ENCODE results near the gene DNAJC5G.
"Not testable (repeated sequence)": the region's sequence is repeated elsewhere in the genome, so short reads cannot be mapped to it uniquely, and the experiment has no call there.

The DNAJC5G gene

GRCh38 chr2:27255187-27255586, 20.0 kb upstream of the DNAJC5G start:
- no peak for DNase-seq

DNA sequence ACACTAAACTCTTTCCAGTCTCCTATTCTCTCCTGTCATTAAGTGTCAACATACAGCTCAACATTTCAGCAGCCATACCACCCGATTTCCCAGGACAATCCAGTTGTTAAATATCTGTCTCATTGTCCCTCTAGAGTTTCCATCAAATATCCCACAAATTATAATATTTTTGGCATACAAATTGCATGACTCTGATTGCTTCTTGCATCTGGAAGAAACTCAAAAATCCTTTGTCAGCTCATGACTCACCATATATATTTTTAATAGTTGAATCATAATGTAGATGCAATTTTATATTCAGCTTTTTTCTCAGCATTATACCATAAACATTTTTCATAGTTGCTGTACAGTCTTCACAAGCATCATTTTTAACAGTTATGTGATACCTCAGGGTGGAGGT, 19.6 kb upstream of the DNAJC5G start:
- DNase-seq = no peak

DNA sequence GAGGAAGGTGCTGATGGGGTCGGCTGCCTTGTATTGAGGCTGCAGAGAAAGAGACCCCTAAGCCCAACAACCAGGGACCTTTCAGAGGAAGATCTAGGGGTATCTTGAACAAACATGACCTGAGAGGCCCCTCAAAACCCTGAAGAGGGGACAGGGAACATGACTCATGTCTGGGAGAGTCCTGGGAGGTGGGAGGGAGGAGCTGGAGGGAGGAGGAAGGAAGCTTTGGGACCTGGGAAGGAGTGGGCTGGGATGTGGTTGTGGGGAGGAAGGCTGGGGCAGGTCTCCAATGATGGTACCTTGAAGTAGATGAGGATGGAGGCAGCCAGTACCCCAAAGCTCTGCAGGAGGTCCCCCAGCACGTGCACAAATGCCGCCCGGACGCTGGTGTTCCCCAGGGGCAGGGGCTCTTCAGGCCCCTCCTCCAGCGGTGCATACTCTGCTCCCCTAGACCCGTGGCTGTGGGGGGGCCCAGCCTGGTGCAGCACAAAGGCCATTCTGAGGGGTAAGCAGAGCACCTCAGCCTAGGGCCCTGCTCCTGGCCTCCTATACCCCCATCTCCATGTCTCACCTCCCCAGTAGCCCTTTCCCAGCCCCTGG, 18.3 kb upstream of the DNAJC5G start:
- no peak for DNase-seq

DNA sequence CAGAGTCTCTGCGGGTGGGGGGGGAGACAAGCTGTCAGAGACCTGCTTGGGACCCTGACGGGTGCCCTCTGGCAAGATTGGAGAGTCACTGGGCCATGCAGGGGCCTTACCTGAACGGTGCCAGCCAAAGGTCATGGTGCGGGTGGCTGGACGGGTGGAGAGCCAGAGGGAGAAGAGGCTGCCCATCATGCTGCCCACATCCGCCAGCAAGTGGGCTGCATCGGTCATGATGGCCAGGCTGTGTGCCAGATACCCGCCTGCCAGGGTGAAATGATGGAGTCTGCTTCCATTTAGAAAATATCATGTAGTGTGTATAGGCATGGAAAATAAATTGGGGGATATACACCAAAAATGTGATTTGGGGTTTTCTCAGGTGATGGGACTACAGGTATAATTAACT, 17.2 kb upstream of the DNAJC5G start:
- DNase-seq = no peak

DNA sequence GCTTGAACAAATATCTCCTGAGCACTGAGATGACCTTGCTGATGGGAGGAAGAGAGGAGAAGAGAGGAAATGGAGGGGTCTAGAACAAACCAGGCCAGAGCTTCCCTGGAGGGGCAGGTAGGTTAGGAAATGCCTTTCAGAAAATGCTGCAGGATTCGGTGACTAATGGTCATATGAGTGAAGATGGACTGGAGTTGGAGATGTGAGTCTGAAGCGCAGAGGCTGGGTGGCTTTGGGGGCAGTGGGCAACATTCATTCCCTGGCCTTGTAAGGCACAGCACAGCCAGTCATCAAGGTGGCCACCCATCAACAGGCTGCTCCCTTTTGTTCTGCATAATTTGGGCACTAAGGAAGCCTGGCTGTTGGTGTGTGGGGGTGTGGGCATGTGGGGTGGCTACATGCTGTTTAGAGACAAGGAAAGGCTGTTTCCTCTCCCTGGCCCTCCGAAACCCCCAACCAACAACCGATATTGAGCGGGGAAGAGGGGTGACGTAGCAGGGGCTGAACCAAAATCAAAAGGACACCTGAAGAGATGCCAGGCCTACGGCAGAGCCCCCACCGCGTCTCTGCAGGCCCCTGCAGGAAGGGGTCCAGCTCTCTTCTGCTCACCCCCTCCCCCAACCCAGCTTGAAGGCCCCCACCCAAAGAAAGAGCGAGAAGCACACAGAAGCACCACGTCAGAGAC, 13.8 kb upstream of the DNAJC5G start:
- no peak for DNase-seq

GRCh38 chr2:27261926-27262298, 13.3 kb upstream of the DNAJC5G start:
- DNase-seq = no peak

DNA sequence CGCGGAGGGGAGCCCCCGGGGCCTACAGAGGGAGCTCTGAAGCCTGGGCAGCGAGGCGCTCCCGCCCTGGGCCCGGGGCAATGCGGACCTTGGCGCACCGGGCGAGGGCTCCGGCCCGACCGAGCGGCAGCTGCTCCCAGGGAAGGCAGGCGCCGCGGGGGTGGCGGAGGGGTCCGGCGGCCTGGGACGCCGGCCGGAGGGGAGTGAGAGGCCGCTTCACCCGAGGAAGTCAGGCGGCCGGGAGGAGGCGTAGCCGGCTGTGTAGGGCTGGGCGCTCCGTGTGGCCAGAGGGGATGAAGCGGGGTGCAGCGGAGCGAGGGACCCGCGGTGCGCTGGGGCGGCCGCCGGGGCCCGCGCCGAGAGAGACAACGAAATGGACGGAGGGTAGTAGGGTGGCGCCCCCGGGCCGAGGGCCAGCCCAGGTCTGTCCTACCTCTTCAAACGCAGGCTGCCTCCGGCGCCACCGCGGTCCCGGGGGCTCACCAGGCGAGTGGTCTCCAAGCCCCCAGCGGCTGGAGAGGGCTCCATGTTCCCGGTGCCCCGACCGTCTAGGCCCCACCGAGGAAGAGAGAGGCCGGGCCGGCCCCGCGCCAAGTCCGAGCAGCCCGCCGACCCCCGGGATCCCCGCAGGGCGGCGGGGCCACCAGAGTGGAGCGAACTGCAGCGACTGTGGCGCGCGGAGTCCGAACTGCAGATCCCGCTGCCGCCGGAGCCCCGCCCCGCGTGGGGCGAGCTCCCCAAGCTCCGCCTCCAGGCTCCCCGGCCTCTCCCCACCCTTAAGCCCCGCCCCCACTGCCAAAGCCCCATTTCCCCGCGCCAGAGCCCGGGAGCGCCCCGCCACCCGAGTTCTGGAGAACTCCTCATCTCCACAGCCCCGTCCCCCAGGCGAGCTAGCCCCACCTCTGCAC, 12.6 kb upstream of the DNAJC5G start, which contains the start of gene SLC30A3:
Gene SLC30A3, minus strand, starts transcription at position 669 of the 908 bp plus-strand sequence. Its CDS starts 141 bp downstream, at position 528.
- DNase-seq = peak; percentile 44

GRCh38 chr2:27263287-27264252, 11.7 kb upstream of the DNAJC5G start:
- DNase-seq = peak; percentile 10

DNA sequence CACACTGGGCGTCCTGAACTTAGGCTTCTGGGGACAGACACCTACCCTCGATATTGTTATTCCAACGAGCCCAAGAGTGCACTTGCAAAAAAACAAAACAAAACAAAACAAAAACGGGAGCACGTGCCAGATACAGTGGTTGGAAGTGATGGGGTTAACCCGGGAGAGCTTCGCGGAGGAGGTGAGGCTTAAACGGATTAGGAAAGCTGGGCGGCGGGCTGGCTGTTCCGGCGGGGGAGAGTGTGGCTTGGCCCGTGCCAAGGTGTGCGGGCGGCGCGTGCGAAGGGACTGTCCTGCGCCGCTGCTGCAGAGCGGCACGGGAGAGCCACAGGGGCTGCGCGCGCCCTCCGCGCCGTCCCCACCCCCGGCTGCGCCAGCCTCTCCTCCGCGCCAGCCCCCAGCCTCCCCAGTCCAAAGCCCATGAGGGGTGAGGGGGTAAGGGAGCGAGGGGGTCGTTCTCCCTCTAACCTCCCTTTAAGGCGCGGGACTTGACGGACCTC, 10.9 kb upstream of the DNAJC5G start:
- no peak for DNase-seq

DNA sequence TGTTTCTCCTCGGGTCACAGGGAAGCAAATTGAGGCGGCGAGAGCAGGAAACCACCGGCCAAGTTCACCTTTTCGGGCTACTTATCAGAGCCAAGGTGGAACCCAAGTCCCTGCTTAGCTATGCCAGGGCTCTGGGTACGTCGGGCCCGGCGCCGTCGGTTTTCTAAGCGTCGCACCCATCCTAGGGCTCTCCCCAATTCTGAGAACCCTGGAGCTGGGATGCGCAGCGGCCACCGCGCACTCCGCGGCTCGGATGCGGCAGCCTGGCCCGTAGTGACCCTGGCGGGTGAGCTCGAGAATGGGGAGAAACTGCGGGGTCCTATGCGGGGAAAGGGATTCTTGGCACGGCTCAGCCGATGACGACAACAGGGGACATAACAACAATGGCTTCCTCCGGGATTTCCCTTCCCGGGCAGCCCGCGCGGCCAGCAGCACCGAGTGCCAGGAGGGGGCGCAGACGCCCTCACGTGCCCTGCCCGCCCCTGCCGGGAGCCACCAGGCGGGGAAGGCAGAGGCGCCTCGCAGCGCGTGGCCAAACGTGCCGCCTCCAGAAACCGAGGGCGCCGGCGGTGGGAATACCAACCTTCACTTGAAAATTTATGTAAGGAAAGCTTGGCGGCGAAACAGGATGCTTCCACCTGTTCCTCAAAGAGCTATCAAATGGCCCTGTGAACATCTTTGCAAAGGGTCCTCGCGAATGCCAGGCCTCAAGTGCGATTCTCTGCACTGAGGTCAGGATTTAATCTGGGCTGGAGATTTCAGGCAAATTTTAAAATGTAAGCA, 10.3 kb upstream of the DNAJC5G start:
- peak; percentile 37 for DNase-seq

- no peak for DNase-seq
Observed at GRCh38 chr2:27265536-27265870, 9.7 kb upstream of the DNAJC5G start.

DNA sequence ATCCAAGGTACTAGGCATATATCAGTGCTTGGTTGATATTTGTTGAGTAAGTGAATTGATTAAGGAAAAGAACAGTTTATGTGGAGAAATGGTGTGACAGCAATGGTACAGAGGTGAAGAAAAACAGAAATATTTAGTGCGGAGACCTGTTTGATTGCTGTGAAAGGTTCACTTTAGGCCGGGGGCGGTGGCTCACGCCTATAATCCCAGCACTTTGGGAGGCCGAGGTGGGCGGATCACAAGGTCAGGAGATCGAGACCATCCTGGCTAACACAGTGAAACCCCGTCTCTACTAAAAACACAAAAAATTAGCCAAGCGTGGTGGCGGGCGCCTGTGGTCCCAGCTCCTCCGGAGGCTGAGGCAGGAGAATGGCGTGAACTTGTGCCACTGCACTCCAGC, 6.9 kb upstream of the DNAJC5G start:
- not testable (repeated sequence) for DNase-seq

DNA sequence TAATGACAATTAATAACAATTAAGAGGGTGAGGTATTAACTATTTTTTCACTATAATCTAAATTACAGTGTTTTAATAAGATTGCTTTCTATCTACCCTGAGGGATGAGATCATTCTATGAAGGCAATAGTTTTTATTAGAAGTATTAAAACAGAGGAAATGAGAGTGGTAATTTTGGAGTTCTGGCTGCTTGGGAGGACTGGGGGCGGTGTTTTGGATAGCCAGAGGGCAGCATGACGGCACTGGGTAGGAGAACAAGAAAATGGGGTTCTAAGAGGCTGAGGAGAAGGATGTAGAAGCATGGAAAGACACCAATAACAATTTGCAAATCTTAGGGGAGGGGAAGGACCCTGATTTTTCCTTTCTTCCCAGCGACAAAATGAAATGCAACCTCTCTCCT, 5.1 kb upstream of the DNAJC5G start:
- DNase-seq = no peak

- no peak for DNase-seq
Observed at GRCh38 chr2:27270670-27271069, 4.6 kb upstream of the DNAJC5G start.

GRCh38 chr2:27271631-27272340, 3.4 kb upstream of the DNAJC5G start:
- DNase-seq = no peak

- DNase-seq = not testable (repeated sequence)
Observed at GRCh38 chr2:27272537-27273522, 2.4 kb upstream of the DNAJC5G start.

DNA sequence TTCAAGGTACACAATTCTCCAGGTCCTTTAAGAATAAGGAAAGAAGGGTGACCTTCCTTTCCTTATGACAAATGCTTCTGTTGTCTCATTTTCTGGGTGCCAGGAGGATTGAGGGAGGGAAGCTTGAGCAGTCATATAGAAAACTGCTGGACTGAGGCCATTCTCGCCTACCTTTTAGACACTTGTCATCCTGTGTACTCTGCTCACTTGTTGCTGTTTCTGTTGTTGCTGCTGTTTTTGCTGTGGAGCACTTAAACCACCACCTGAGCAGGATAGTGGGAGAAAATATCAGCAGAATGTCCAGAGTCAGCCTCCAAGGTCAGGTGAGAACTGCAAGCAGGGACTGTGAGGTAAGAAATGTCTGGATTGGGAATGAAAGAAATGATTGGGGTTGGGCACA, 2.8 kb downstream of the DNAJC5G start:
- no peak for DNase-seq

DNA sequence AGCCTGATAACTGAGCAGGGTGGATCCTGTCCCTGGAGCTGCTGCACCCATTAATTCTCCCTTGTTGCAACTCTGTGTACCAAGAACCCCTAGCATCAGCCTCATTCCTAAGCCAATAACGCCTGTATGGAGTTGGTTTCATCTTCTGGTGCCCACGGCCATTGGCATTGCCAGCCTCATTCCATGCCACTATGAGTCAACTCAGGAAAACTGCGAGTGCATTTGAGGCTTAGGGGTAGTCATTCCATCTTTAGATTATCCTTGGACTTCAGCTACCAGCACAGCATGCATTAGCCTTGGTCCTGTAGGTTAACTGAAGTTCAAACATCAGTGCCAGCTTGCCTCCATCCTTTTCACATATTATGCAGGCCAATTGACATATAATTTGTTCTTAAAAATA, 5.6 kb downstream of the DNAJC5G start:
- DNase-seq = no peak

DNA sequence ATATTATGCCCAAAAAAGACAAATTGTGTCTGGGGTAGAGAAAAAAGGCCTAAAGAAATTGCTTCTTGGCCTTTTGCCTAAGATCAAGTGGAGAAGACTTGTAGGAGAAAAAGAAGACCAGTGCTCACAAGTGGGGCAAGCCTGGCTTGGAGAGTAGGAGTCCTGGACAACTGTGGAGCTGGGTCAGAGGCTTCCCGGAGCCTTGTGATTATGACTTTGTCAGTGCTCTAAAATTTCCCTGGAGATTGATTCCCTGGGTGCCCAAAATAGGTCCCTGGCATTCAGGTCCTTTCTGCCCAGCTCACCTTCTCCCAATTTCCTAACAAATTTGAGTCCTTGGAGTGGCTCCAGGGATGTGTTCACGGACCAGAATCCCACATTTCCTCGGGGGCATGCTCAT, 6.2 kb downstream of the DNAJC5G start:
- DNase-seq = no peak
